Activated CD8-positive, alpha-beta memory T cell treated with anti-CD3 and anti-CD28 coated beads for 1 hour (primary cell): ENCODE results near the gene ABITRAM.

ENCODE experiments used
- DNase-seq, 2 donors: peaks; one replicate each; pipeline ENCODE4 v3.0.0-alpha.2; 2020; ENCODE audit warnings: low read depth in 1 of 2; ENCODE audit errors: extremely low read depth in 1 of 2

Gene ABITRAM

GRCh38 chr9:108983885-108984284, 49.7 kb downstream of the ABITRAM start:
- DNase-seq, result no peak
